HFF-Myc (cell line): ENCODE measurements around the gene ARHGDIG.
"Not testable (repeated sequence)": the region's sequence is repeated elsewhere in the genome, so short reads cannot be mapped to it uniquely, and the experiment has no call there.

ENCODE experiments used
- DNase-seq: peaks from one replicate; pipeline ENCODE4 v3.0.0-alpha.2; 2011; ENCODE audit warnings: low read depth; ENCODE audit errors: extremely low read depth
- H3K4me3 ChIP-seq: replicated peaks from 2 replicates; pipeline ENCODE4 v1.5.1; 2011; ENCODE audit warnings: low read depth, mild to moderate bottlenecking, control low read depth, low read length
- TF ChIP-seq, protein P1 (sequence below): IDR thresholded peaks from 2 replicates; pipeline ENCODE4 v1.5.1; 2012; ENCODE audit warnings: mild to moderate bottlenecking, low read depth, low read length, control low read depth; ENCODE audit errors: missing control alignments

The ARHGDIG gene

GRCh38 chr16:255183-255582, 25.2 kb upstream of the ARHGDIG start:
- TF ChIP-seq, protein P1, sequence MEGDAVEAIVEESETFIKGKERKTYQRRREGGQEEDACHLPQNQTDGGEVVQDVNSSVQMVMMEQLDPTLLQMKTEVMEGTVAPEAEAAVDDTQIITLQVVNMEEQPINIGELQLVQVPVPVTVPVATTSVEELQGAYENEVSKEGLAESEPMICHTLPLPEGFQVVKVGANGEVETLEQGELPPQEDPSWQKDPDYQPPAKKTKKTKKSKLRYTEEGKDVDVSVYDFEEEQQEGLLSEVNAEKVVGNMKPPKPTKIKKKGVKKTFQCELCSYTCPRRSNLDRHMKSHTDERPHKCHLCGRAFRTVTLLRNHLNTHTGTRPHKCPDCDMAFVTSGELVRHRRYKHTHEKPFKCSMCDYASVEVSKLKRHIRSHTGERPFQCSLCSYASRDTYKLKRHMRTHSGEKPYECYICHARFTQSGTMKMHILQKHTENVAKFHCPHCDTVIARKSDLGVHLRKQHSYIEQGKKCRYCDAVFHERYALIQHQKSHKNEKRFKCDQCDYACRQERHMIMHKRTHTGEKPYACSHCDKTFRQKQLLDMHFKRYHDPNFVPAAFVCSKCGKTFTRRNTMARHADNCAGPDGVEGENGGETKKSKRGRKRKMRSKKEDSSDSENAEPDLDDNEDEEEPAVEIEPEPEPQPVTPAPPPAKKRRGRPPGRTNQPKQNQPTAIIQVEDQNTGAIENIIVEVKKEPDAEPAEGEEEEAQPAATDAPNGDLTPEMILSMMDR, result no peak
- no peak for DNase-seq
- H3K4me3 ChIP-seq, result no peak overlapping the region

DNA sequence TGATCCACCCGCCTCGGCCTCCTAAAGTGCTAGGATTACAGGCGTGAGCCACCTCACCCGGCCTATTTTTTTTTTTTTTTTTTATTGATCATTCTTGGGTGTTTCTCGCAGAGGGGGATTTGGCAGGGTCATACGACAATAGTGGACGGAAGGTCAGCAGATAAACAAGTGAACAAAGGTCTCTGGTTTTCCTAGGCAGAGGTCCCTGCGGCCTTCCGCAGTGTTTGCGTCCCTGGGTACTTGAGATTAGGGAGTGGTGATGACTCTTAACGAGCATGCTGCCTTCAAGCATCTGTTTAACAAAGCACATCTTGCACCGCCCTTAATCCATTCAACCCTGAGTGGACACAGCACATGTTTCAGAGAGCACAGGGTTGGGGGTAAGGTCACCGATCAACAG, 22.3 kb upstream of the ARHGDIG start:
- not testable (repeated sequence) for DNase-seq, H3K4me3 ChIP-seq

- H3K4me3 ChIP-seq, result no peak overlapping the region
- no peak for DNase-seq
- TF ChIP-seq, protein P1, result no peak
Observed at GRCh38 chr16:259226-259625, 21.2 kb upstream of the ARHGDIG start.

DNA sequence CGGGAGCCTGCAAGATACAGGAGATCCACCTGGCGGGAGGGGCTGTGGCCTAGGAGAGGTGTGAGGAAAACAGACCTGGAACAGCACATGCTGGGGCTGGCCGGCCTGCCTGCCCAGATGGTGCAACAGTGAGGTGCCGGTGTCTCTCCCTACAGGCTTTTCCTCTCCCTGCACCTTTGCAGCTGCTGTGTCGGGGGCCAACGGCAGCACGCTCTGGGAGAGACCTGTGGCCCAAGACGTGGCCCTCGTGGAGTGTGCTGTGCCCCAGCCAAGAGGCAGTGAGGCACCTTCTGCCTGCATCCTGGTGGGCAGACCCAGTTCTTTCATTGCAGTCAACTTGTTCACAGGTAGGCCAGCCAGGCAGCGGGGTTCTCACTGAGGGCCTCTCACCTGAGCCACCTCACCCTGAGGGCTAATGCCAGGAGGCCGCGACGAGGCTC, 20.6 kb upstream of the ARHGDIG start:
- DNase-seq, result no peak
- no peak overlapping the region for H3K4me3 ChIP-seq
- TF ChIP-seq, protein P1, result no peak

GRCh38 chr16:260326-260725, 20.1 kb upstream of the ARHGDIG start:
- no peak overlapping the region for H3K4me3 ChIP-seq
- TF ChIP-seq, protein P1, result no peak
- no peak for DNase-seq

DNA sequence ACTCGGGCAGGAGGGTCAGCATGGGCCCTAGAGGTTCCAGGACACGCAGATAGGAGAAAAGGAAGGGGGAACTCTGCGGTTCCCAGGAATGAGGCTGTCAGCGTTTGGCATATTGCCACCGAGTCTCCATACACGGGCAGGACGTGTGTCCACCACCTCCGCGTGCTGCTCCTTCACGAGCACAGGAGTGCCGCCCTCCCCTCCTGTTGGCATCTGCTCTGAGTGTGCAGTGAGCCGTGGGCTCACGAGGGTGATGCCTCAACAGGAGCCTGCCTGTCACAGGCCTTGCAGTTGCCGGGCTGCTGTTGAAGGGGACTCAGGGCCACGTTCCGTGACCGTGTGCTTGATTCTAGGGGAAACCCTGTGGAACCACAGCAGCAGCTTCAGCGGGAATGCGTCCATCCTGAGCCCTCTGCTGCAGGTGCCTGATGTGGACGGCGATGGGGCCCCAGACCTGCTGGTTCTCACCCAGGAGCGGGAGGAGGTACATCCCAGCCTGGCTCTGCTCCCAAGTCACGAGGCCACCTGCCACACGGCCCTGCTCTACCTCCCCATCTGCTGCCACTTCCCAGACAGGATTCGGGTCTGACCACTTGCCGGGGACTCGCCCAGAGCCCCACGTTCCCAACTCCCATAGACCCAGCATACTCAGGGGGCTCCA, 19.2 kb upstream of the ARHGDIG start:
- no peak overlapping the region for H3K4me3 ChIP-seq
- TF ChIP-seq, protein P1, result no peak
- no peak for DNase-seq

DNA sequence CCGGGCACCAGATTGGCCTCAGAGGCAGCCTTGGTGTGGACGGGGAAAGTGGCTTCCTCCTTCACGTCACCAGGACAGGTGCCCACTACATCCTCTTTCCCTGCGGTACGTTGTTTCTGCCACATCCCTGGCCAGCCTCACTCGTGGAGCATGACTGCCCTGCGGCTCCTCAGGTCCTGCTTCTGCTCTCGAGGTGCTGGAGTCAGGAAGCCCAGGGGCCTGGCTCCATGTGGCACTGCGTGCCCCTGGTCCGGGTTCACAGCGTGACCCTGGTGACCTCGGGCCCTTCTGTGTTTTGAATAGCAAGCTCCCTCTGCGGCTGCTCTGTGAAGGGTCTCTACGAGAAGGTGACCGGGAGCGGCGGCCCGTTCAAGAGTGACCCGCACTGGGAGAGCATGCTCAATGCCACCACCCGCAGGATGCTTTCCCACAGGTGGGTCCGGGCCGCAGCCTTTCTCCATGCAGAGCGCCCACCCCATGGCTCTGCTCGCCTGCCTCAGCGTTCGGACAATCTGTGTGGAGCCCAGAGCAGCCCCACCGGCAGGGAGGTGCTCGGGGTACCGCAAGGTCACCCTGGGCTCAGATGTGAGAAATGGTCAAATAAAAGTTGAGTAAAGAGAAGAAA, 18.2 kb upstream of the ARHGDIG start:
- no peak for DNase-seq
- H3K4me3 ChIP-seq, result no peak overlapping the region
- TF ChIP-seq, protein P1, result no peak
